Vagina (tissue), 2 donors: ENCODE data around the gene MDFI.

Experiments used
- POLR2A ChIP-seq, 2 donors: fragments of 450-650 bp; IDR thresholded peaks; one replicate each; pipeline ENCODE4 v1.6.1; 2017; ENCODE audit warnings: antibody characterized with exemption in 2 of 2, mild to moderate bottlenecking in 2 of 2, moderate library complexity in 2 of 2
- TF ChIP-seq, protein P1 (sequence below), 3 experiments: fragments of 450-650 bp in 2 of 3; fragments of 200-600 bp in 1 of 3; sonication (generic) in 1 of 3; IDR thresholded peaks; one replicate each; pipeline ENCODE4 v1.5.1; 2017 to 2019; ENCODE audit warnings: antibody characterized with exemption in 3 of 3, mild to moderate bottlenecking in 2 of 3, moderate library complexity in 2 of 3

DNA sequence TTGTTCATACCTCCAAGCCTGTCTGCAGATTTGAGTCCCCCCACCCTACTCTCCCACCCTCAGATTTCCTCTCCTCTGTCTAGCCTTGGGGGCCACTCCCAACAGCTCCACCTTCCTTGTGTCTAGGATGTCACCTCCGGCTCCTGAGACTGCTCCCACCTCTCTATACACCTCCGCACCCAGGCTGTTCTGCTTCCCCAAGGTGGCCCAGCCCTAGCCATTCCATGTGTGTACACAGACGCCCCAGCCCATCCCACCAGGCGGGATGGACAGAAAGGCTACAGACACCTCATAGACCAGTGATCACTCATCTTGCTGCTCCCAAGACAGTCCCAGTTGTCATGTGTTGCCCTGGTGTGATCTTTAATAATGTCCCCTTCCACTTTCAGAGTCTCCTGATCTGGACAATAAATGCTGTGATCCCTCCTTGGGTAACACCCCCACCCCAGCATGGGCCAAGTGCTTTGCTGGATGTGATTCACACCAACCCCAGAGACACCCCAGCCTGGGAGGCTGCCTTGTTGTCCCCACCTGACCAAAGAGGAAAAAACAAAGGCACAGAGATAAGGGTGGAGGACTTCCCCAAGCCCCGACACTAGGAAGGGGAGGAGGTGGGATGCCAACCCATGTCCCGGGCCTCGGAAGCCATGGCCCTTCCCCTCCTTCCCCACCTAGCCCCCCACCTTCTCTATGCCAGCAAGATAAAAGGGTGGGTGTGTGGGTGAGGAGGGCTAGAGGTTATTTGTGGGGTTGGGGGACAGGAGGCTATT is 36.1 kb downstream of the MDFI start:
- TF ChIP-seq, protein P1, sequence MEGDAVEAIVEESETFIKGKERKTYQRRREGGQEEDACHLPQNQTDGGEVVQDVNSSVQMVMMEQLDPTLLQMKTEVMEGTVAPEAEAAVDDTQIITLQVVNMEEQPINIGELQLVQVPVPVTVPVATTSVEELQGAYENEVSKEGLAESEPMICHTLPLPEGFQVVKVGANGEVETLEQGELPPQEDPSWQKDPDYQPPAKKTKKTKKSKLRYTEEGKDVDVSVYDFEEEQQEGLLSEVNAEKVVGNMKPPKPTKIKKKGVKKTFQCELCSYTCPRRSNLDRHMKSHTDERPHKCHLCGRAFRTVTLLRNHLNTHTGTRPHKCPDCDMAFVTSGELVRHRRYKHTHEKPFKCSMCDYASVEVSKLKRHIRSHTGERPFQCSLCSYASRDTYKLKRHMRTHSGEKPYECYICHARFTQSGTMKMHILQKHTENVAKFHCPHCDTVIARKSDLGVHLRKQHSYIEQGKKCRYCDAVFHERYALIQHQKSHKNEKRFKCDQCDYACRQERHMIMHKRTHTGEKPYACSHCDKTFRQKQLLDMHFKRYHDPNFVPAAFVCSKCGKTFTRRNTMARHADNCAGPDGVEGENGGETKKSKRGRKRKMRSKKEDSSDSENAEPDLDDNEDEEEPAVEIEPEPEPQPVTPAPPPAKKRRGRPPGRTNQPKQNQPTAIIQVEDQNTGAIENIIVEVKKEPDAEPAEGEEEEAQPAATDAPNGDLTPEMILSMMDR (IDR thresholded peaks at IDR 0.05) = no peak
- no peak for TF ChIP-seq POLR2A (IDR thresholded peaks at IDR 0.05)
